Amniotic epithelial cell (primary cell): Measurements from ENCODE around the gene WDR5.
A peak's percentile ranks its signal among the peaks of the same experiment; 100 is the strongest.
"Not testable (repeated sequence)": the region's sequence is repeated elsewhere in the genome, so short reads cannot be mapped to it uniquely, and the experiment has no call there.

Experiments used
- DNase-seq: peaks from one replicate; pipeline ENCODE4 v3.0.0-alpha.2; 2010; ENCODE audit warnings: low read depth

The WDR5 gene

GRCh38 chr9:134135343-134136117 lies at the start of gene WDR5:
TSS of gene WDR5 (plus strand) at chr9:134136082. CDS start at chr9:134139878, 3,796 bp downstream.
- peak; percentile 79 for DNase-seq

DNA sequence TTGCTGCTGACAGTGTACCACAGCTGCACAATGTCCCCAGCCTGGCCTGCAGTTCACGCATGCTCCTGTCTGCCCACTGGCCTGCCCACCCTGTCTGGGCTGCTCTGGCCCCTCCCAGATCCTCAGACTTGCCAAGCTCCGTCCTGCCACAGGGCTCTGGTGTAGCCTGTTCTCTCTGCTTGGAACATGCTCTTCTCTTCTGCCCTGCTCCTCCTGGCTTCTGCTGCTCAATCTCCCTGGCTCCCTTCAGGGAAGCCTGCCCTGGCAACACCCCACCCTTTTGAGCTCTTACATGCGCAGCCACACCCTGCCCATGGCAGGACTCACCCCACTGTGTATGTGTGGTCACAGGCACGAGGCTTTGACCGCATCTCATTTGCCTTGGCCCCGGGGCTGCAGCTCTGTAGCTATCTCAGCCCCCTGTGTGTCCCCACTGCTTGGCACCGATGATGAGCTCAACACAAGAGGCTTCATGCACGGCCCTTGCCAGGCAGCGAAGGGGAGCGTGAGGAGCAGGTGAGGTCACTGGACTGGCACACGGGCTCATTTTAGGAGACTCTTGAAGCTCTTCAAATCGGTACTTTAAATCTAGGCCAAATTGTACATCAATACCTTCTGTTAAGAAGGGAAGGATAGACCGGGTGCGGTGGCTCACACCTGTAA lies 47.7 kb upstream of the WDR5 start:
- DNase-seq: no peak

DNA sequence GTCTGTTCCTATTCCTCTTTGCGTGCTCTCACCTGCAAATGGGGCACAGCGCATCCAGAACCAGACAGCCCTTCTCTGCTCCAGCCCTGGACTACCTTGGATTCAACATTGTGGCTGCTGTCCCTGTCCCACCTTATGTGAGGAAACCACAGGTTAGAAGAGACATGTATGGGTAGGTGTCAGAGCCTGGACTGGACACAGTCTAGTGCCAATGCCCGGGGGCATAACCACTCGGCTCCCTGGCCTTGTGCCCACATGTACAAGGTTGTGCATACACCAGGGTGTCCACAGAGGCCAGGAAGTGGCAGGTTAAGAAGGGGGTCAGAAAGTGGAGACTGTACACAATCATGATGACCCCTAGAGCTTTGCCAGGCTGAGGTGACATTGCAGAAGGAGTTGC lies 45.9 kb upstream of the WDR5 start:
- no peak for DNase-seq

DNA sequence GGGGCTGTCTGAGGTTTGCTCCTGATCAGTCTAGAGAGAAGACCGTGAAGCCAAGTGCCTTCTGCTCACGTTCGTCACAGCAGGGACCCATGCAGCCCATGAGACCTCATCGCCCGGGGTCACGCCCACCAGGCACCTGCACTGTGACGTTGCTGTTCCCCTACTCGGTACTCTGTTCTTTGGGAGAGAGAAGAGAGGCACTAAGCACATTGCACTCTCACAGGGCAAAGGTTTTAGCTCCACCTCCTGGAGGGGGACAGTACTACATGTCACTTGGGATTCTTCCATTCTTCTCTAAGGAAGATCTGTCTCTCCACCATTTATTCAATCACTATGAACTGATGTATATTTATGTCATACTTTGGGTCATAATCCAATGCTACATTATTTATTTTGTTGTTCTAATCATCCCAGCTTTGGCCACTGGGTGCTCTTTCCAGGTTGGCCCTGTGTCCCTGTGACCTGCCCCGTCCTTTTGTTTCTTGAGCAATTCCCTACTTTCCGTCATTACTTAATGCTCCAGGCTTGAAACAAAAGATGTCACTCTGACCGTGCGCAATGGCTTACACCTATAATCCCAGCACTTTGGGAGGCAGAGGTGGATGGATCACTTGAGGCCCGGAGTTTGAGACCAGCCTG lies 36.6 kb upstream of the WDR5 start:
- peak; percentile 31 for DNase-seq

- no peak for DNase-seq
Measured at GRCh38 chr9:134100040-134100439, 35.8 kb upstream of the WDR5 start.

GRCh38 chr9:134101133-134101532 lies 34.7 kb upstream of the WDR5 start:
- not testable (repeated sequence) for DNase-seq

GRCh38 chr9:134101623-134102149 lies 34.2 kb upstream of the WDR5 start:
- DNase-seq: no peak

- DNase-seq: no peak
Measured at GRCh38 chr9:134103391-134103998, 32.4 kb upstream of the WDR5 start.

DNA sequence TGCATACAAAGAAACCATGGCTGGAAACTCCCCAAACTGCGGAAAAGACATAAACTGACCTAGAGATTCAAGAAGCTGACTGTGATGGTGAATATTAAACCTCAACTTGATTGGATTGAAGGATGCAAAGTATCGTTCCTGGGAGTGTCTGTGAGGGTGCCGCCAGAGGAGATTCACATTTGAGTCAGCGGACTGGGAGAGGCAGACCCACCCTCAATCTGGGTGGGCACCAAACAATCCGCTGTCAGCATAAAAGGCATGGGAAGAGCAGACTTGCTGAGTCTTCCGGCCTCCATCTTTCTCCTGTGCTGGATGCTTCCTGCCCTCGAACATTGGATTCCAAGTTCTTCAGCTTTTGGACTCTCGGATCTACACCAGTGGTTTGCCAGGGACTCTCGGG lies 24.8 kb upstream of the WDR5 start:
- no peak for DNase-seq

DNA sequence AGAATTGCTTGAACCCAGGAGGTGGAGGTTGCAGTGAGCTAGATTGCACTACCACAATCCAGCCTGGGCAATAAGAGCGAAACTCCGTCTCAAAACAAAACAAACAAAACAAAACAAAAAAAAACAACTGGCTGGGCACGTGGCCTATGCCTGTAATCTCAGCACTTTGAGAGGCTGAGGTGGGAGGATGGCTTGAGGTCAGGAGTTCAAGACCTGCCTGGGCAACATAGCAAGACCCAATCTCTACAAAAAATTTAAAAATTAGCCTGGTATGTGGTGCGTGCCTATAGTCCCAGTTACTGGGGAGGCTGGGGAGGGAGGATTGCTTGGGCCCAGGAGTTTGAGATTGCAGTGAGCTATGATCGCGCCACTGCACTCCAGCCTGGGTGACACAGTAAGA lies 23.3 kb upstream of the WDR5 start:
- DNase-seq: no peak

GRCh38 chr9:134118972-134119371 lies 16.9 kb upstream of the WDR5 start:
- DNase-seq: not testable (repeated sequence)

DNA sequence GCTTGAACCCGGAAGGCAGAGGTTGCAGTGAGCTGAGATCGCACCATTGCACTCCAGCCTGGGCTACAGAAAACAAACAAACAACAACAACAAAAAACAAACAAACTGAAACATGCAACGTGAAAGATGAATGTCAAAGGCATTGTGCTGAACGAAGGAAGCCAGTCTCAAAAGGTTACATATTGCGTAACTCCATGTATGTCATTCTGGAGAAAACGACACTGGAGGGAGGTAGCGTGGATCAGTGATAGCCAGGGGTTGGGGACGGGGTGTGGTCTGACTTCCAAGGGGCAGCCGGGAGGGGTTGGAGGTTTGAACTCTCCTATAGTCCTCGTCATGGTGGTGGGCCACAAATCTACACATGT lies 12.1 kb upstream of the WDR5 start:
- DNase-seq: no peak

DNA sequence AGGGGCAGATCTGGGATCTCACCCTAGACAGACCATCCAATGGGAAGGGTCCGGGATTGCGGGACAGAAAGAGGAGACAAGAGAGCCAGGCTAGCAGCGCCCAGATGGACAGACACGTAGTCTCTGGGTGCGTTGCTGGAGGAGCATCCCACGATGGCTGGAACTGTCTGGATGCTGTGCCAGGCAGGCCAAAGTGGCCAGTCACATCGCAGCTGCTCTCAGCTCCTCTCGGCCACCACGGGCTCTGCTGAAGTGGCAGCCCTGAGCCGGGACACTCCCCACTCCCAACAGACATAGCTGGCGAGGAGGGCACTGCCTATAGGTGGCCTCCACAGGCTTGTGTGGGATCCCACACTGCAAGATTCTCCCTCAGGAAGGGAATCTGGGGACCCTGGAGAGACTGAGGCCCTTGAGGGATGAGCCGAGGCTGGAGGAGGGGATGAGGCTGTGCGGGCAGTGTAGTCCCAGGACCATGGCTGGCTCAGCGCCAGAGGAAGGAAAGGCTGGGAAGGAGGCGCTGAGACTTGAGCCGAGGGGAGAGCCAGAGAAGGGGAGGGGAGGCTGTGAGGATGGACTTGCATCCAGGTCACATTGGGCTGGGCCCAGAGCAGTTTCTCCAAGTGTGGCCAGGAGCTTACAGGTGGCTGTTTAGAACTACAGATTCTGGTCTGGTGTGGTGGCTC lies 10.3 kb upstream of the WDR5 start:
- no peak for DNase-seq

GRCh38 chr9:134126373-134126772 lies 9.5 kb upstream of the WDR5 start:
- DNase-seq: no peak

DNA sequence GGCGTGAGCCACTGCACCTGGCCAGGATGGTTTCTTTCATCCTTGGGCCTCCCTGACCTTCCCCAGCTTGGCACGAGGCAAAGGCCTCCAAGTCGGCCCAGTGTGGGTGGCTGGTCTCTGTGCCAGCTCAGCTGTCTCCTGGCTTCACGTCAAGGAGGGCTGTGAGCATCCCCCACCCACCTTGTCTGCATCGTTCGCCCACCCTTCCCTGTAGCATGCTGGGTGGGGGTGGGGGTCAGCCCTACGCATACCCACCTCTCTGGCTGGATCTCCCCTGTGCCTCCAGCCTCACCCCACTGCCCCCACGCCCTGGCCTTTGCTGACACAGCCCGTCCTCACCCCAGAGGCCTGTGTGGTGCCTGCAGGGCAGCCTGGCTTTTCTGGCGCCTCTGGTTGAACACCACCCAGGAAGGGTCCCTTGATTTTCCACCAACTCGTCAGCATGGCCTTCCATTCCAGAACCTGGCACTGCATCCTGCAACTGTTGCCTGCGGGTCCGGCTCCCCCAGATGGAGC lies 8.8 kb upstream of the WDR5 start:
- no peak for DNase-seq

GRCh38 chr9:134127616-134128015 lies 8.3 kb upstream of the WDR5 start:
- DNase-seq: no peak

- DNase-seq: peak; percentile 7
Measured at GRCh38 chr9:134128727-134129679, 6.9 kb upstream of the WDR5 start.

GRCh38 chr9:134130503-134131375 lies 5.1 kb upstream of the WDR5 start:
- DNase-seq: peak; percentile 27

DNA sequence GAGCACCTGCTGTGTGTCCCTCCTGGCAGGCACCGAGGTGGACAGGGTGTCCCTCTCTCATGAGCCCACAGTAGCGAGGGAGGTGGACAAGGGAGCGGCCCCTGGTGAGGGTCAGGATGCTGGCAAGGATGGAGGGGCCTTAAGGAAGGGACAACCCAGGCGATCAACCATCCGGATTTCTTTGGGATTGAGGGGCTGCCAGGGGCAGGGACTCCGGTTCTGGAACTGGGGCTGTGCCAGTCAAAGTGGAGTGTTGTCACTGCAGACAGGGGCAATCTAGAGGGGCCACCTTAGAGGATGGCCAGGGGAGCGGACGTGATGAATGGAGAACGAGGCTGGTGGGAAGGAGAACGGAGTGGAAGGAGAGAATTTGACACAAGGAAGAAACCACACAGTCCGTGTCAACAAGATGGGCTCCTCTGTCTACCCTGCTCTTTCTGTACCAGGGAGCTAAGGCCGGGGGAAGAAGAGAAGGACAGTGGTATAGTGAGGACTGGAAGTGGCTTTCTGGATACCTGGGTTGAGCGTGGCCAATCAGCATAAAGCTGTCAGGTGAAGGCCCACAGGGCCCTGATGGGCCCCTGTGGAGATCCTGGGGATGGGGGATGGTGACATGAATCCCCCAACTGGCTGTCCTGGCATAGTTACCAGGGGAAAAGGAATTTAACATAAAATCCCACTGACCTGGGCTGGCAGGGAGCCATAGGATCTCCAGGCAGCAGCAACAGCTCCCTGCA lies 4.2 kb upstream of the WDR5 start:
- DNase-seq: no peak
